HG03378 (cell line): ENCODE data around the gene ENKD1.
A peak's percentile ranks its signal among the peaks of the same experiment; 100 is the strongest.

Source experiments
- ATAC-seq: cut with Tn5 transposase; IDR thresholded peaks from one replicate; pipeline ENCODE4 v1.9.1; 2021; ENCODE audit warnings: mild to moderate bottlenecking, moderate library complexity; ENCODE audit not compliant: unreplicated experiment

ENKD1 gene

GRCh38 chr16:67679935-67680897 is 13.7 kb upstream of the ENKD1 start:
- no peak for ATAC-seq

- ATAC-seq = no peak
Observed at GRCh38 chr16:67678354-67679023, 11.9 kb upstream of the ENKD1 start.

GRCh38 chr16:67677712-67678111 is 11.2 kb upstream of the ENKD1 start:
- no peak for ATAC-seq

- ATAC-seq = no peak
Observed at GRCh38 chr16:67676939-67677338, 10.4 kb upstream of the ENKD1 start.

- ATAC-seq = no peak
Observed at GRCh38 chr16:67676516-67676915, 10.0 kb upstream of the ENKD1 start.

- ATAC-seq = no peak
Observed at GRCh38 chr16:67675999-67676398, 9.4 kb upstream of the ENKD1 start.

GRCh38 chr16:67675579-67675935 is 9.0 kb upstream of the ENKD1 start:
- no peak for ATAC-seq

GRCh38 chr16:67674851-67675578 is 8.5 kb upstream of the ENKD1 start:
- ATAC-seq = no peak

GRCh38 chr16:67673712-67674580 is 7.4 kb upstream of the ENKD1 start:
- ATAC-seq = no peak

GRCh38 chr16:67672739-67673662 is 6.5 kb upstream of the ENKD1 start:
- no peak for ATAC-seq

- no peak for ATAC-seq
Observed at GRCh38 chr16:67672306-67672705, 5.8 kb upstream of the ENKD1 start.

- no peak for ATAC-seq
Observed at GRCh38 chr16:67669499-67670101, 3.0 kb upstream of the ENKD1 start.

GRCh38 chr16:67668495-67669157 is 2.1 kb upstream of the ENKD1 start:
- ATAC-seq = no peak

GRCh38 chr16:67667817-67668494 is 1.4 kb upstream of the ENKD1 start:
- peak; percentile 71 for ATAC-seq

- ATAC-seq = no peak
Observed at GRCh38 chr16:67667453-67667816, 885 bp upstream of the ENKD1 start.

- ATAC-seq = no peak
Observed at GRCh38 chr16:67666032-67666551, 458 bp downstream of the ENKD1 start.

- ATAC-seq = no peak
Observed at GRCh38 chr16:67665598-67665997, 952 bp downstream of the ENKD1 start.

GRCh38 chr16:67664871-67665270 is 1.7 kb downstream of the ENKD1 start:
- no peak for ATAC-seq
